Frontal cortex (tissue), 4 donors: ENCODE data around the gene STK32B. TPM values are rescaled to one million over a fixed set of nuclear protein-coding genes. Genes with fewer than 3 reads are reported as not detected.

ENCODE experiments used
- DNase-seq, 2 donors: peaks; one replicate each; pipeline ENCODE4 v3.0.0; 2012; ENCODE audit warnings: low spot score in 2 of 2
- FAIRE-seq: peaks from 2 replicates; lab custom pipeline; 2012; peaks lifted over from hg19 to GRCh38; lab: Jason Lieb, UNC
- total RNA-seq: library from RNA; depleted of rRNA; stranded (reverse); fragments of >200 nt; gene quantifications from one replicate; pipeline ENCODE4 v1.2.3, GENCODE V29; 2014
- donor health status: control.
- donor health status: control.
- donor health status: control.

The STK32B gene
- total RNA-seq, 1 donor from 2014 or later = 57.5 TPM

GRCh38 chr4:5118091-5118786 is 67.0 kb downstream of the STK32B start:
- no peak for FAIRE-seq

GRCh38 chr4:5118994-5119835 is 67.9 kb downstream of the STK32B start:
- no peak for DNase-seq
- no peak for FAIRE-seq

More at GRCh38 chr4:5118091-5118786, 67.0 kb downstream of the STK32B start:
- DNase-seq = no peak

- DNase-seq (no peak), FAIRE-seq (no peak)
Measured at GRCh38 chr4:5120067-5120466, 68.8 kb downstream of the STK32B start.

GRCh38 chr4:5120468-5120867 is 69.2 kb downstream of the STK32B start:
- FAIRE-seq (peak; percentile 86), DNase-seq (no peak)

- no peak for FAIRE-seq
- DNase-seq = no peak
Measured at GRCh38 chr4:5122114-5122513, 70.8 kb downstream of the STK32B start.

DNA sequence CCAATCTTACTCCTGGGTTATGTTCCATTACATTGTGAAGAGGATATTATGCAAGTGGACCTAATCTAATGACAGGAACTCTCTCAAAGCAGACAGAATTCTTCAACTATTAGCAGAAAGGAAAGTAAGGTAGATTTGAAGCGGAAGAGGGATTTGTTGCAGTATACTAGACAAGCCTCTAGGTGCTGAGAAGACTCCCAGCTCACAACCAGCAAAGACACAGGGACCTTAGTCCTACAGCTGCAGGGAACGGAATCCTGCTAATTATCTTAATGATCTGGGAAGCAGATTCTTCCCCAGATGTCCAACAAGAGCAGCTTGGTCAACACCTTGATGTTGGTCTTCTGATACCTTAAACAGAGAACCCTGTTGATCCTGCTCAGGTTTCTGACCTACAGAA is 73.6 kb downstream of the STK32B start:
- DNase-seq = no peak
- no peak for FAIRE-seq

GRCh38 chr4:5125321-5125720 is 74.0 kb downstream of the STK32B start:
- FAIRE-seq = no peak

GRCh38 chr4:5126231-5126630 is 75.0 kb downstream of the STK32B start:
- FAIRE-seq = no peak
- DNase-seq = no peak

More at GRCh38 chr4:5125321-5125720, 74.0 kb downstream of the STK32B start:
- DNase-seq = no peak

DNA sequence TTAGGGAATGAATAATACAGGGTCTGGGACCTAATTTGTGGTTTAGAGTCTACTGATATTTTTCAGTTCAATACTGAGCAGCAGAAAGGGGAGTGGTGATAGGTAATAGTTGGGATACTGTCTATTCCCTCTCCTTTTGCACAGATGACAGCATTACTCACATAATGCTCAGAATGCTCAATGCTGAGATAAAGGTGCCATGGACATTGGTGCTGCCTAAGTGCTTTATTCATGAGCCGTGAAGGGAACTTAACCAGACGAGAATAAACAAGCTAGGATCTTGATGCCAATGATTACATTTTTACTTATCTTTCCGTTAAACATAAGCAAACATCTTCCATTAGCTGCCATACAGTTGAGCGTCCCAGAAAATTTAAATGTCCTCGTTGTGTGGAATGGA is 75.6 kb downstream of the STK32B start:
- FAIRE-seq = no peak

DNA sequence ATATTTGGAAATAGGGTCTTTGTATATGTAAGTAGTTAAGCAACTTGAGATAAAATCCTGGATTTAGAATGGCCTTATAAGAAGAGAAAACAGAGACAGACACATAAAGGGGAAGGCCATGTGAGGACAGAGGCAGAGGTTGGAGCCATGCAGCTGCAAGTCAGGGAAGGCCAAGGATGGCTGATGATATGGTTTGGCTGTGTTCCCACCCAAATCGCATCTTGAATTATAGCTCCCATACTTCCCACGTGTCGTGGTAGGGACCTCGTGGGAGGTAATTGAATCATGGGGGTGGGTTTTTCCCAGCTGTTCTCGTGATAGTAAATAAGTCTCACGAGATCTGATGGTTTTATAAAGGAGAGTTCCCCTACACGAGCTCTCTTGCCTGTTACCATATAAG is 76.3 kb downstream of the STK32B start:
- no peak for FAIRE-seq

More for the DNA sequence above, 75.6 kb downstream of the STK32B start:
- DNase-seq = no peak

DNA sequence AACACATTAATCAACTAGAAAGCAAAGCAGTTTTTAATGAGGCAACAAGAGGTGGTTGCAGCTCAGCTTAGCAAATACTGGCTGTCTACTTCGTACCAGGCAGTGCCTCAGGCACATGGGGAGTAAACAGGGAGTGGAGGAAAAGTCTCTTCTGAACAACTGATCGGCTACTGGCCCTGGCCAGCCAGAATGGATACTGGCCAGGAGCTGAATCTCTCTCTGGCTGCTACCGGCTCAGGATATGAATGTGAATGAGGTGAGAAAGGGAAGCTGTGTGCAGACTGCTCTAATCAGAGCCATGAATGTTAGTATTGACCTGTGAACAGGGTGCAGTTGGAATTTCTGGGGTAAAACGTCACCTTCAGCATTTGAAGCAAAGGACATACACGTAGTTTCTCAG is 77.3 kb downstream of the STK32B start:
- no peak for FAIRE-seq
- no peak for DNase-seq

More for the DNA sequence above, 76.3 kb downstream of the STK32B start:
- no peak for DNase-seq

GRCh38 chr4:5133201-5133600 is 81.9 kb downstream of the STK32B start:
- FAIRE-seq = no peak
- DNase-seq = no peak

DNA sequence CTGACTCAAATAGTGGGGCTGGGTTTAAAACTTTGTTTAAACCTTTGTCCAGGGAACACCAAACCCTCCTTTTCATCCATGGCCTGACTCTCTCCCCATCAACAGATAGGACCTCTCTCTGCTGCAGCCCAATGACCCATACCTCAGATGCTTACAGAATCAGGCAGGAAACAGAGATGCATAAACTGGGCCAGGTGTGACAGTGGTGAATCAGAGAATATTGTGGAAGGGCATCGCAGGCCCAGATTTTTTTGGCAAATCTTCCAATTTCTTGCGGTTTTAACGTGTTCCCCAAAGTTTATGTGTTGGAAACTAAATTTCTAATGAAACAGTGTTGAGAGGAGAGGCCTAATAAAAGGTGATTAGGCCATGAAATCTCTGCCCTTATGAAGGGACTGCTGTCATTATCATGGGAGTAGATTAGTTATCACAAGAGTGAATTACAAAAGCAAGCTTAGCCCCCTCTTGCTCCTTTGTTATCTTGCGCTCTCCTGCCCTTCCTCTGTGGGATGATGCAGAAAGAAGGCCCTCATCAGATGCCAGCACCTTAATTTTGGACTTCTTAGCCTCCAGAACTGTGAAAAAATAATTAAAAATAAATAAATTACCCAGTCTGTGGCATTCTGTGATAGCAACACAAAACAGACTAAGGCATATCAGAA is 82.8 kb downstream of the STK32B start:
- FAIRE-seq = no peak

GRCh38 chr4:5134620-5135019 is 83.3 kb downstream of the STK32B start:
- DNase-seq (no peak), FAIRE-seq (no peak)

More for the DNA sequence above, 82.8 kb downstream of the STK32B start:
- DNase-seq = no peak

DNA sequence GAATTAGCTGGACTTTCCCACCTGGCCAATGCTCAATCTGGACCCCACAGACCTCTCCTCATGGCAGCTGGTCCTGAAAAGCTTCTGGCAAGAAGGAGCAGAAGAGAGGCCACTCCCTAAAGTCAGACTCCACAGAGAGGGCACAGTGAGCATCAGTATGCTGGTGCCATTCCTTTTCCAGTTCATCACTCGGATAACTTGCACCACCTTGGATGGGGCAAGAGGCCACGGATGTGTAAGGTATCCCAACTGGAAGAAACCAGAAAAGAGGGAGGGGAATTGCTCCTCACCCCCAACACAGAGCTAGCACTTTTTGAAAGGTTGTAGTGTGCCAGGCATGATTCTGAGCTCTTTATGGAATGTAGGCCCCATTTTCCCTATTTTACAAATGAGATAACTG is 85.9 kb downstream of the STK32B start:
- DNase-seq (no peak), FAIRE-seq (no peak)

GRCh38 chr4:5137927-5138326 is 86.6 kb downstream of the STK32B start:
- no peak for DNase-seq
- FAIRE-seq = no peak

- DNase-seq (no peak), FAIRE-seq (no peak)
Measured at GRCh38 chr4:5138389-5138788, 87.1 kb downstream of the STK32B start.

DNA sequence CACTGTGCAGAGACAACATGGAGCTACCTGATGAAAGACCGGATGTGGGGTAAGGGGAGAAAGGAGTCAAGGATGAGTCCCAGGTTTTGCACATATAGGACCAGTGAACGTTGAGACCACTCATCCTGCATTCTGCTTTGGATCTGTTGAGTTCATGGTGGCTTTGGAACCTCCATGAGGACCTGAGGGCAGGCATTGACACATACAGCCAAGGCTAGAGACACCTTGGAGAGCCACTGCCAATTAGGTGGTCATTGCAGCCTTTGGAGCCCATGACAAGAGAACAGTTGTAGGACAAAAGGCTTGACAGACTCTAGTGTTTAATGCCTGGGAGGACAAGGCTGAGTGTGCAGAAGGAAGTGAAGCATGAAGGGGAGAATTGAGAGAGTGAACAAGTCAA is 87.9 kb downstream of the STK32B start:
- no peak for DNase-seq
- no peak for FAIRE-seq

- FAIRE-seq (no peak), DNase-seq (no peak)
Measured at GRCh38 chr4:5141802-5142201, 90.5 kb downstream of the STK32B start.

DNA sequence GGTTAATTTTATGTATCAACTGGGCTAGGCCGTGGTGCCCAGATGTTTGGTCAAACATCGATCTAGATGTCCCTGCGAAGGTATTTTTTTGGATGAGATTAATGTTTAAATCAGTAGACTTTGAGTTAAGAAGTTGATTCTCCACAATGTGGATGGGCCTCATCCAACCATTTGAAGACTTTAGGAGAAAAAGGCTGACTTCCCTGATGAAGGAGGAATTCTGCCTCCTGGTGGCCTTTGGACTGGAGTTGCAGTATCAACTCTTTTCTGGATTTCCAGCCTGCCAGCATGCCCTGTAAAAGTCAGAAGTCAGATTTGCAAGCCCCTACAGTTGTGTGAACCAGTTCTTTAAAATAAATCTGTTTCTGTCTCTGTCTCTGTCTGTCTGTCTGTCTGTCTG is 91.4 kb downstream of the STK32B start:
- DNase-seq = no peak
- no peak for FAIRE-seq
